ENCODE data around the gene RASSF8. TPM values are rescaled to one million over a fixed set of nuclear protein-coding genes. Genes with fewer than 3 reads are reported as not detected.
A peak's percentile ranks its signal among the peaks of the same experiment; 100 is the strongest.

The RASSF8 gene
- total and polyA plus RNA-seq, 2 experiments from 2014 or later = 11.5 to 30.6 TPM

DNA sequence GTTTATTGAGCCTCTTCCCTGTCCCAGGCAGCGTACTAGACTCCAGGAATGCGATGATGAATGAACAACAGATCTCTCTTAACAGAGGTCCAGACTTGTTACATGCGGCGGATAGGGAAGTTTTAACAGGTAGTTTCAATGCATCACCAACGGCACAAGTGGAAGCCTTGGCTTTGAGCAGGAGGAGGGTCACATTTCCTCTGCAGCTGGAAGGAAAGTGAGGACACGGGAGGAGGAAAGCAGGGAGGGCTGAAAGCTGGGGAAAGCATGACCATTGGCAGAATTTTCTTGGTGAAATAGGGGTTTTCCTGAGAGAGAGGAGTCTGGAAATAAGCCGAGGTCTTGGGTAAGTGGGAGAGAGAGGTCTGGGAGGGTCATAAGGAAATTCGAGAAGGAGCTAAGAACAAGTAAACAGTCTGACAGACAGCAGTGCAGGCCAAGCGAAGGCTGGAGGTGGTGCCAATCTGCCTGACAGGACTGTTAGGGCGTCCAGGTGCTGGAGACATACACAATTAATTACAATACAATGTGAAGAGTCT lies 150.9 kb downstream of the RASSF8 start (continued):
- TF ChIP-seq, protein P1, sequence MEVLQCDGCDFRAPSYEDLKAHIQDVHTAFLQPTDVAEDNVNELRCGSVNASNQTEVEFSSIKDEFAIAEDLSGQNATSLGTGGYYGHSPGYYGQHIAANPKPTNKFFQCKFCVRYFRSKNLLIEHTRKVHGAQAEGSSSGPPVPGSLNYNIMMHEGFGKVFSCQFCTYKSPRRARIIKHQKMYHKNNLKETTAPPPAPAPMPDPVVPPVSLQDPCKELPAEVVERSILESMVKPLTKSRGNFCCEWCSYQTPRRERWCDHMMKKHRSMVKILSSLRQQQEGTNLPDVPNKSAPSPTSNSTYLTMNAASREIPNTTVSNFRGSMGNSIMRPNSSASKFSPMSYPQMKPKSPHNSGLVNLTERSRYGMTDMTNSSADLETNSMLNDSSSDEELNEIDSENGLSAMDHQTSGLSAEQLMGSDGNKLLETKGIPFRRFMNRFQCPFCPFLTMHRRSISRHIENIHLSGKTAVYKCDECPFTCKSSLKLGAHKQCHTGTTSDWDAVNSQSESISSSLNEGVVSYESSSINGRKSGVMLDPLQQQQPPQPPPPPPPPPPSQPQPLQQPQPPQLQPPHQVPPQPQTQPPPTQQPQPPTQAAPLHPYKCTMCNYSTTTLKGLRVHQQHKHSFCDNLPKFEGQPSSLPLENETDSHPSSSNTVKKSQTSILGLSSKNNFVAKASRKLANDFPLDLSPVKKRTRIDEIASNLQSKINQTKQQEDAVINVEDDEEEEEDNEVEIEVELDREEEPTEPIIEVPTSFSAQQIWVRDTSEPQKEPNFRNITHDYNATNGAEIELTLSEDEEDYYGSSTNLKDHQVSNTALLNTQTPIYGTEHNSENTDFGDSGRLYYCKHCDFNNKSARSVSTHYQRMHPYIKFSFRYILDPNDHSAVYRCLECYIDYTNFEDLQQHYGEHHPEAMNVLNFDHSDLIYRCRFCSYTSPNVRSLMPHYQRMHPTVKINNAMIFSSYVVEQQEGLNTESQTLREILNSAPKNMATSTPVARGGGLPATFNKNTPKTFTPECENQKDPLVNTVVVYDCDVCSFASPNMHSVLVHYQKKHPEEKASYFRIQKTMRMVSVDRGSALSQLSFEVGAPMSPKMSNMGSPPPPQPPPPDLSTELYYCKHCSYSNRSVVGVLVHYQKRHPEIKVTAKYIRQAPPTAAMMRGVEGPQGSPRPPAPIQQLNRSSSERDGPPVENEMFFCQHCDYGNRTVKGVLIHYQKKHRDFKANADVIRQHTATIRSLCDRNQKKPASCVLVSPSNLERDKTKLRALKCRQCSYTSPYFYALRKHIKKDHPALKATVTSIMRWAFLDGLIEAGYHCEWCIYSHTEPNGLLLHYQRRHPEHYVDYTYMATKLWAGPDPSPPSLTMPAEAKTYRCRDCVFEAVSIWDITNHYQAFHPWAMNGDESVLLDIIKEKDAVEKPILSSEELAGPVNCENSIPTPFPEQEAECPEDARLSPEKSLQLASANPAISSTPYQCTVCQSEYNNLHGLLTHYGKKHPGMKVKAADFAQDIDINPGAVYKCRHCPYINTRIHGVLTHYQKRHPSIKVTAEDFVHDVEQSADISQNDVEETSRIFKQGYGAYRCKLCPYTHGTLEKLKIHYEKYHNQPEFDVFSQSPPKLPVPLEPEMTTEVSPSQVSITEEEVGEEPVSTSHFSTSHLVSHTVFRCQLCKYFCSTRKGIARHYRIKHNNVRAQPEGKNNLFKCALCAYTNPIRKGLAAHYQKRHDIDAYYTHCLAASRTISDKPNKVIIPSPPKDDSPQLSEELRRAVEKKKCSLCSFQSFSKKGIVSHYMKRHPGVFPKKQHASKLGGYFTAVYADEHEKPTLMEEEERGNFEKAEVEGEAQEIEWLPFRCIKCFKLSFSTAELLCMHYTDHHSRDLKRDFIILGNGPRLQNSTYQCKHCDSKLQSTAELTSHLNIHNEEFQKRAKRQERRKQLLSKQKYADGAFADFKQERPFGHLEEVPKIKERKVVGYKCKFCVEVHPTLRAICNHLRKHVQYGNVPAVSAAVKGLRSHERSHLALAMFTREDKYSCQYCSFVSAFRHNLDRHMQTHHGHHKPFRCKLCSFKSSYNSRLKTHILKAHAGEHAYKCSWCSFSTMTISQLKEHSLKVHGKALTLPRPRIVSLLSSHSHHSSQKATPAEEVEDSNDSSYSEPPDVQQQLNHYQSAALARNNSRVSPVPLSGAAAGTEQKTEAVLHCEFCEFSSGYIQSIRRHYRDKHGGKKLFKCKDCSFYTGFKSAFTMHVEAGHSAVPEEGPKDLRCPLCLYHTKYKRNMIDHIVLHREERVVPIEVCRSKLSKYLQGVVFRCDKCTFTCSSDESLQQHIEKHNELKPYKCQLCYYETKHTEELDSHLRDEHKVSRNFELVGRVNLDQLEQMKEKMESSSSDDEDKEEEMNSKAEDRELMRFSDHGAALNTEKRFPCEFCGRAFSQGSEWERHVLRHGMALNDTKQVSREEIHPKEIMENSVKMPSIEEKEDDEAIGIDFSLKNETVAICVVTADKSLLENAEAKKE (CRISPR knock-in tag; IDR thresholded peaks at IDR 0.05) = no peak
- TF ChIP-seq STAT1 (IDR thresholded peaks at IDR 0.05; ENCODE audit: unreplicated experiment) (no peak), CREB1 (CRISPR knock-in tag; IDR thresholded peaks at IDR 0.05; ENCODE audit: low read depth) (no peak), EZH2phosphoT487 (IDR thresholded peaks at IDR 0.05; ENCODE audit: unreplicated experiment) (no peak), ZNF114 (CRISPR knock-in tag; IDR thresholded peaks at IDR 0.05) (no peak), JUNB (IDR thresholded peaks at IDR 0.05; ENCODE audit: unreplicated experiment) (no peak), POLR2AphosphoS5 (IDR thresholded peaks at IDR 0.05; ENCODE audit: low read depth) (no peak)
- TF ChIP-seq, protein P2, sequence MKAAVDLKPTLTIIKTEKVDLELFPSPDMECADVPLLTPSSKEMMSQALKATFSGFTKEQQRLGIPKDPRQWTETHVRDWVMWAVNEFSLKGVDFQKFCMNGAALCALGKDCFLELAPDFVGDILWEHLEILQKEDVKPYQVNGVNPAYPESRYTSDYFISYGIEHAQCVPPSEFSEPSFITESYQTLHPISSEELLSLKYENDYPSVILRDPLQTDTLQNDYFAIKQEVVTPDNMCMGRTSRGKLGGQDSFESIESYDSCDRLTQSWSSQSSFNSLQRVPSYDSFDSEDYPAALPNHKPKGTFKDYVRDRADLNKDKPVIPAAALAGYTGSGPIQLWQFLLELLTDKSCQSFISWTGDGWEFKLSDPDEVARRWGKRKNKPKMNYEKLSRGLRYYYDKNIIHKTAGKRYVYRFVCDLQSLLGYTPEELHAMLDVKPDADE (IDR thresholded peaks at IDR 0.05) = no peak

DNA sequence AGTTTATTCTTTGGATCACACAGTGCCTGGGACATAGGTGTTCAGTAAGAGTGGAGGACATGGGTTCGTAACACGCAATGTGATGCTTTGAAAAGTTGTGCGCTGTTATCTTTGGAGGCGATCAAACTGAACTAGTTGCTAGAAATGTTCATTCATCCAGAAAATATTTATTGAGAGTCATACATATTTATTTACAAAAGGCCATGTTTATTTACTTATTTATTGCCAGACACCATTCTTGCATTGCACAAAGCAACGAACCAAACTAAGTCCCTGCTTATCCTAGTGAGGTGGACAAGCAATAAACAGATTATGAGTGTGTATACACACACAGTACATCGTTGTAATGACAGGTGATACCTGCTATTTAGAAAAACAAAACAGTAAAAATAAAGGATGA lies 153.8 kb downstream of the RASSF8 start:
- Histone ChIP-seq H3K4me1 (ENCODE audit: insufficient read depth) (peaks cover 47% of the 10 kb centered on the region), H3K9me2 (ENCODE audit: insufficient read depth) (no peaks in the 10 kb centered on the region), H4K20me1 (replicated peaks; ENCODE audit: insufficient read depth) (no peaks in the 10 kb centered on the region), H2AFZ (no peak overlapping the region), H3K4me3 (peak overlapping the region; percentile 53), H3K27me3 (ENCODE audit: insufficient read depth) (peaks cover 27% of the 10 kb centered on the region), H3K27ac (ENCODE audit: low read depth) (0 out of 2 replicates have a peak overlapping the region, but pooled peaks have one; percentile 2), H3K4me2 (peak overlapping the region; percentile 80), H3K79me2 (replicated peaks; ENCODE audit: insufficient read depth) (no peaks in the 10 kb centered on the region), H3K36me3 (ENCODE audit: insufficient read depth) (no peaks in the 10 kb centered on the region), H3F3A (replicated peaks; ENCODE audit: low read depth) (no peaks in the 10 kb centered on the region; the same call in 1 of the 2 replicates)
- H3K27ac Mint-ChIP-seq = no peak overlapping the region
- H3K4me3 Mint-ChIP-seq = peak overlapping the region; percentile 80
- H3K27me3 Mint-ChIP-seq (ENCODE audit: insufficient read depth, low read depth, poor library complexity) = peaks cover 20% of the 10 kb centered on the region
- no peak for TF ChIP-seq ZNF331 (CRISPR knock-in tag; IDR thresholded peaks at IDR 0.05; ENCODE audit: low read depth)
- TF ChIP-seq EZH2 (IDR thresholded peaks at IDR 0.05; ENCODE audit: low read depth, unreplicated experiment) = no peak
- TF ChIP-seq, protein P2 (IDR thresholded peaks at IDR 0.05) = no peak
- TF ChIP-seq, protein P3, sequence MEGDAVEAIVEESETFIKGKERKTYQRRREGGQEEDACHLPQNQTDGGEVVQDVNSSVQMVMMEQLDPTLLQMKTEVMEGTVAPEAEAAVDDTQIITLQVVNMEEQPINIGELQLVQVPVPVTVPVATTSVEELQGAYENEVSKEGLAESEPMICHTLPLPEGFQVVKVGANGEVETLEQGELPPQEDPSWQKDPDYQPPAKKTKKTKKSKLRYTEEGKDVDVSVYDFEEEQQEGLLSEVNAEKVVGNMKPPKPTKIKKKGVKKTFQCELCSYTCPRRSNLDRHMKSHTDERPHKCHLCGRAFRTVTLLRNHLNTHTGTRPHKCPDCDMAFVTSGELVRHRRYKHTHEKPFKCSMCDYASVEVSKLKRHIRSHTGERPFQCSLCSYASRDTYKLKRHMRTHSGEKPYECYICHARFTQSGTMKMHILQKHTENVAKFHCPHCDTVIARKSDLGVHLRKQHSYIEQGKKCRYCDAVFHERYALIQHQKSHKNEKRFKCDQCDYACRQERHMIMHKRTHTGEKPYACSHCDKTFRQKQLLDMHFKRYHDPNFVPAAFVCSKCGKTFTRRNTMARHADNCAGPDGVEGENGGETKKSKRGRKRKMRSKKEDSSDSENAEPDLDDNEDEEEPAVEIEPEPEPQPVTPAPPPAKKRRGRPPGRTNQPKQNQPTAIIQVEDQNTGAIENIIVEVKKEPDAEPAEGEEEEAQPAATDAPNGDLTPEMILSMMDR (conservative IDR thresholded peaks at IDR 0.05; ENCODE audit: low read depth in 2 of 2) = no peak
- no peaks in the 10 kb centered on the region for H3K9me3 Mint-ChIP-seq
- H3K36me3 Mint-ChIP-seq (ENCODE audit: low read depth) = no peaks in the 10 kb centered on the region; the same call in 2 of the 3 replicates
- H3K4me1 Mint-ChIP-seq = peaks cover 60% of the 10 kb centered on the region
- DNase-seq (ENCODE audit: low spot score) (no peak), ATAC-seq (no peak)
